HG02943 (cell line): Measurements from ENCODE around the gene MCM6.
A peak's percentile ranks its signal among the peaks of the same experiment; 100 is the strongest.
"Not testable (repeated sequence)": the region's sequence is repeated elsewhere in the genome, so short reads cannot be mapped to it uniquely, and the experiment has no call there.

Source experiments
- ATAC-seq: cut with Tn5 transposase; IDR thresholded peaks from one replicate; pipeline ENCODE4 v1.9.1; 2021; ENCODE audit warnings: mild to moderate bottlenecking, low read depth, moderate library complexity; ENCODE audit not compliant: unreplicated experiment

Gene MCM6

GRCh38 chr2:135876066-135876711 lies at the start of gene MCM6:
MCM6 (minus strand) TSS chr2:135876443; CDS start chr2:135876365, 78 bp downstream.
- ATAC-seq: peak; percentile 95

- ATAC-seq: no peak
Observed at GRCh38 chr2:135925571-135925970, 49.3 kb upstream of the MCM6 start.

- ATAC-seq: no peak
Observed at GRCh38 chr2:135916207-135916606, 40.0 kb upstream of the MCM6 start.

GRCh38 chr2:135914485-135914884 lies 38.2 kb upstream of the MCM6 start:
- no peak for ATAC-seq

GRCh38 chr2:135913727-135914365 lies 37.6 kb upstream of the MCM6 start:
- ATAC-seq: no peak

- no peak for ATAC-seq
Observed at GRCh38 chr2:135909976-135910375, 33.7 kb upstream of the MCM6 start.

GRCh38 chr2:135905679-135906078 lies 29.4 kb upstream of the MCM6 start:
- ATAC-seq: no peak

- no peak for ATAC-seq
Observed at GRCh38 chr2:135904341-135904989, 28.2 kb upstream of the MCM6 start.

GRCh38 chr2:135903650-135904049 lies 27.4 kb upstream of the MCM6 start:
- ATAC-seq: no peak

- ATAC-seq: no peak
Observed at GRCh38 chr2:135899567-135899966, 23.3 kb upstream of the MCM6 start.

GRCh38 chr2:135898234-135898786 lies 22.1 kb upstream of the MCM6 start:
- ATAC-seq: no peak

GRCh38 chr2:135894930-135895329 lies 18.7 kb upstream of the MCM6 start:
- no peak for ATAC-seq

- ATAC-seq: no peak
Observed at GRCh38 chr2:135893374-135893794, 17.1 kb upstream of the MCM6 start.

- ATAC-seq: no peak
Observed at GRCh38 chr2:135890835-135891234, 14.6 kb upstream of the MCM6 start.

GRCh38 chr2:135890149-135890548 lies 13.9 kb upstream of the MCM6 start:
- ATAC-seq: no peak

GRCh38 chr2:135888587-135888986 lies 12.3 kb upstream of the MCM6 start:
- ATAC-seq: not testable (repeated sequence)

GRCh38 chr2:135885709-135886108 lies 9.5 kb upstream of the MCM6 start:
- ATAC-seq: no peak

GRCh38 chr2:135882415-135882814 lies 6.2 kb upstream of the MCM6 start:
- no peak for ATAC-seq

GRCh38 chr2:135876770-135877169 lies 527 bp upstream of the MCM6 start:
- not testable (repeated sequence) for ATAC-seq

GRCh38 chr2:135875491-135876065 lies 665 bp downstream of the MCM6 start:
- ATAC-seq: peak; percentile 65

- ATAC-seq: no peak
Observed at GRCh38 chr2:135874777-135875365, 1.4 kb downstream of the MCM6 start.
